GM10266 (cell line): ENCODE data around the gene CCNT1.
"Not testable (repeated sequence)": the region's sequence is repeated elsewhere in the genome, so short reads cannot be mapped to it uniquely, and the experiment has no call there.

Experiments
- DNase-seq: peaks from one replicate; pipeline ENCODE4 v3.0.0; 2012; ENCODE audit errors: extremely low spot score
- TF ChIP-seq, protein P1 (sequence below): IDR thresholded peaks from 2 replicates; pipeline ENCODE4 v1.5.1; 2012; ENCODE audit warnings: mild to moderate bottlenecking, low read depth; ENCODE audit not compliant: control insufficient read depth, insufficient read depth; ENCODE audit errors: missing control alignments

CCNT1 gene

DNA sequence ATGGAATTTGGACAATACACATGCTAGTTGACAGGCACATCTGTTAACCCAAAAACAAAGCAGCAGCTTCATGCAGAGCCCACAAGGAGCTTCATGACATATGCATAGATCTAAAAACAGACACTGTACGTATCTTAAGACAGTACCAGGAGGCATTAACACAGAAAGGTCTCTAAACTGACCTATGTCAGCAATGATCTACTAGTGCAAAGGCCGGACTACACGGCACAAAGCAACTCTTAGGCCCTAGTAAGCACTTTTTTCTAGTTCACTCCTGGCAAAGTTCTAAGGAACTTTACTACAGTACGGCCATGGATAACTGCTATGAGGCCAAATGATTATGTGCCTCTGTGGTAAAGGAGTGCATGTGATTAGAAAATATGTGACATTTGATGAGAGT, 26.1 kb downstream of the CCNT1 start:
- DNase-seq: no peak
- TF ChIP-seq, protein P1, sequence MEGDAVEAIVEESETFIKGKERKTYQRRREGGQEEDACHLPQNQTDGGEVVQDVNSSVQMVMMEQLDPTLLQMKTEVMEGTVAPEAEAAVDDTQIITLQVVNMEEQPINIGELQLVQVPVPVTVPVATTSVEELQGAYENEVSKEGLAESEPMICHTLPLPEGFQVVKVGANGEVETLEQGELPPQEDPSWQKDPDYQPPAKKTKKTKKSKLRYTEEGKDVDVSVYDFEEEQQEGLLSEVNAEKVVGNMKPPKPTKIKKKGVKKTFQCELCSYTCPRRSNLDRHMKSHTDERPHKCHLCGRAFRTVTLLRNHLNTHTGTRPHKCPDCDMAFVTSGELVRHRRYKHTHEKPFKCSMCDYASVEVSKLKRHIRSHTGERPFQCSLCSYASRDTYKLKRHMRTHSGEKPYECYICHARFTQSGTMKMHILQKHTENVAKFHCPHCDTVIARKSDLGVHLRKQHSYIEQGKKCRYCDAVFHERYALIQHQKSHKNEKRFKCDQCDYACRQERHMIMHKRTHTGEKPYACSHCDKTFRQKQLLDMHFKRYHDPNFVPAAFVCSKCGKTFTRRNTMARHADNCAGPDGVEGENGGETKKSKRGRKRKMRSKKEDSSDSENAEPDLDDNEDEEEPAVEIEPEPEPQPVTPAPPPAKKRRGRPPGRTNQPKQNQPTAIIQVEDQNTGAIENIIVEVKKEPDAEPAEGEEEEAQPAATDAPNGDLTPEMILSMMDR: no peak

DNA sequence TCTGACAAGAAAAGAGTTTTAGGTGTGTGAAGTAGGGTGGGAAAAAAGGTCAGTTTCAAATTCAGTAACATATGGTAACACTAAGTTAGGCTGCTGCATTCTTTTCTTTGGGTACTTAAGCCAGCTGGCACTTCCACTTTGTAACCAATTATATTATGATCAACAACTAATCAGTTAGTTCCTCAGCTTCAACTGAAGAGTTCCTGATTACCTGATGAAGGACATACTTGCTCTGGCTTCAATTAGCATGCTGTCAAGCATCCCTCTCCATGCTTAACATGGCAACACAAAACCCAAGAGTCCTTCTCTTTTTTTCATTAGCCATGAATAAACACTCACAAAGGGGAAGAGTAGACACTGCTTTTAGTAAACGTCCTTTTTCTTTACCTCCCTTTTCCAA, 27.7 kb downstream of the CCNT1 start:
- TF ChIP-seq, protein P1: no peak
- DNase-seq: no peak

DNA sequence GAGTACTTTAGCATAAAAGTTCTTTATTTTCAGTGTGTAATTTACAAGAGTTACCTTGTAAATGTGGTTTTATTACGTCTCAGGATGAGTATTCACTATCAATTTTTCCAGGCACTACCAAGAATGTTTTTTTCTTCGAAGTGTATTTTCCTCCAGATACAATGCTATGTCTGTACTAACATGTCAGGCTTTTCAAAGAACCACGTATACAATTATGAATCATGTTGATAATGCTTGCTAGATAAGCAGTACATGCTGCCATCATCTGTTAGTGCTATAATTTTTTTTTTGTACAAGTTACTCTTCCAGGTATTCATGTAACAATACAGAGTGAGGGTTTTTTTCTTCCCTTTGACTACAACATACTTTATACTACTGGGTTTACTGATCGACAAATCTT, 28.9 kb downstream of the CCNT1 start:
- TF ChIP-seq, protein P1: no peak
- no peak for DNase-seq

DNA sequence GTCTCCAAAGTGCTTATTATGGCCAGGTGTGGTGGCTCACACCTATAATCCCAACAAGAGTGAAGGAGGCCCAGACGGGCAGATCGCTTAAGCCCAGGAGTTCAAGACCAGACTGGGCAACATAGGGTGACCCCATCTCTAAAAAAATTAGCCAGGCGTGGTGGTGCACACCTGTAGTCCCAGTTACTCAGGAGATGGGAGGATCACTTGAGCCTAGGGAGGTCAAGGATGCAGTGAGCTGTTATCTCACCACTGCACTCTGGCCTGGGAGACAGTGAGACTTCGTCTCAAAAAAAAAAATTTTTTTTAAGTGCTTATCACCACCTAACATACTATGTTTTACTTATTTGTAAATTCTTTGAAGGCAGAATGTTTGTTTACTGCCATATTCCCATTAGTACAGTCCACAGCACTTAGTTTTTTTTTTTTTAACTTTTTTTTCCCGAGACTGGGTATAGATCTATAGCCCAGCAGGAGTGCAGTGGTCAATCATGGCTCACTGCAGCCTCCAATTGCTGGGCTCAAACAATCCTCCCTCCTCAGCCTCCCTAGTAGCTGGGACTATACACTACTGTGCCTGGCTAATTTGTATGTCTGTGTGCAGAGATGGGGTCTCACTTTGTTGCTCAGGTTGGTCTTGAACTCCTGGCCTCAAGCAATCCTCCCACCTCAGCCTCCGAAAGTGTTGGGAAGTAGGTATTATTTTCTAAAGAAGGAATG, 29.7 kb downstream of the CCNT1 start:
- no peak for DNase-seq

DNA sequence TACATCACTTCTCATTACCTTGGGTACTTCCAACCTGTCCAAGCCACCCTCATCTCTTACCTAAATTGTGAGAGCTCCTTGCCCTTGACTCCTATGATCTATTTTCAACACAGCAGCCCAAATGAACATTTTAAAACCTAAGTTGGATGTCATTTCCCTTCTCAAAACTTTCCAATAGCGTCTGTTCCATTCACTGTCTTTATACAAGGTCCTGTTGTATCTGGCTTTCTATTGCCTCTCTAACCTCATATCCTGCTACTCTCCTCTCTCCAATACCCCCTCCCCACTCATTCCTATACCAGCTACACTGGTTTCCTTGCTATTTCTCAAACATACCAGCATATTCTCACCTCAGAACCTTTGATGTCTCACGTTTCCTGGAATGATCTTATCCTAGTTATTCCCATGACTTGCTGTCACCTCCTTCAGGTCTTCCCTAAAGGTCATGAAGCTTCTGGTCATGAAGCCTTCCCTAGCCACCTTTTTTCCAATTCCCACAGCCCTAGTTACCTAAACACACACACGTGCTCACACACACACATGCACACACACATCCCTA, 30.4 kb downstream of the CCNT1 start:
- no peak for DNase-seq
- TF ChIP-seq, protein P1: no peak

More for the DNA sequence above, 29.7 kb downstream of the CCNT1 start:
- TF ChIP-seq, protein P1: no peak

DNA sequence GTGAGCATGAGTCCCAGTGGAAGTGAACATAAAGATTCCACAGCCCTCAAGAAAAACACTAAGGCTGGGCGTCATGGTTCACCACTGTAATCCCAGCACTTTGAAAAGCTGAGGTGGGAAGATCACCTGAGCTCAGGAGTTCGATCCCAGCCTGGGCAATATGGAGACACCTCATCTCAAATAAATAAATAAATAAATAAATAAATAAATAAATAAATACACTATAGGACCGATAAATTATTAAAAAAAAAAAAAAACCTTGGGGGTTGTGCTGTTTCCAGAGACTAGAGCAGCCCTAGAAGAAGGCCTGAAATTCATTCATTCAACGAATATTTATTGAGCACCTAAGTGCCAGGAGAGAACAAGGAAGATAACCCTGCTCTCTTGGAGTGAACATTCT, 33.0 kb downstream of the CCNT1 start:
- DNase-seq: no peak
- TF ChIP-seq, protein P1: no peak

DNA sequence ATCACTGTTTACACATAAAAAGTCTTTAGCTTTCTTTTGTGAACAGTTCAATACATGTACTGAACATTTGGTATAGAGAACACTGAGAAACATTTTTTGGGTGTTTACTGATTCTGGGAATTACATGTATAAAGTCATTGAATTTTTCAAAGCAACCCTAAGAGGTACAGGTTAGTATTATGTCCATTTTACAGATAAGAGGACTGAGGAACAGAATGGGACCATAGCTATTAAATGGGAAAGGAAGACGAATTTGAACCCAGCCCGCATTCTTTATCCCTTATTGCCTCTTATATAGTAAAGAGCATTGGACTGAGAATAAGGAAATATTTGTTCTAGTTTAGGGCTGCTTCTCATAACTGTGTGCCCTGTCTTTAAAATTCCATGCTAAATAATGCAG, 33.6 kb downstream of the CCNT1 start:
- DNase-seq: no peak
- TF ChIP-seq, protein P1: no peak

DNA sequence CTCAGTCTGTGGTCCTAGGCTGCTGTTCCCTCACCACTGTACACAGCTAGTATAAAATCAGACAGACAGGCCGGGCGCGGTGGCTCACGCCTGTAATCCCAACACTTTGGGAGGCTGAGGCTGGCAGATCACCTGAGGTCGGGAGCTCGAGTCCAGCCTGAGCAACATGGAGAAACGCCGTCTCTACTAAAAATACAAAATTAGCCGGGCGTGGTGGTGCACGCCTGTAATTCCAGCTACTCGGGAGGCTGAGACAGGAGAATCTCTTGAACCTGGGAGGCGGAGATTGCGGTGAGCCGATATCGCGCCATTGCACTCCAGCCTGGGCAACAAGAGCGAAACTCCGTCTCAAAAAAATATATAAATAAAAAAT, 34.0 kb downstream of the CCNT1 start:
- not testable (repeated sequence) for DNase-seq
